Naive thymus-derived CD4-positive, alpha-beta T cell (primary cell): ENCODE results near the gene FAM13A. TPM values are rescaled to one million over a fixed set of nuclear protein-coding genes. Genes with fewer than 3 reads are reported as not detected.
A peak's percentile ranks its signal among the peaks of the same experiment; 100 is the strongest.

Experiments used
- ATAC-seq: fragments of 150-1000 bp; cut with Tn5 transposase; 2 replicates; pipeline ENCODE4 v1.10.0; 2021; ENCODE audit warnings: mild to moderate bottlenecking, moderate library complexity
- CTCF ChIA-PET: fragments of 350-600 bp; sonication (Branson Sonifier 250); formaldehyde crosslinking; loops from one replicate; lab custom pipeline; 2021; ENCODE audit warnings: antibody characterized with exemption; lab: Charles Lee
- POLR2A ChIA-PET: fragments of 350-600 bp; sonication (Branson Sonifier 250); formaldehyde crosslinking; loops from one replicate; lab custom pipeline; 2021; ENCODE audit warnings: antibody characterized with exemption, inconsistent platforms; lab: Charles Lee
- DNase-seq, 9 donors: peaks; one replicate each; pipeline versions ENCODE4 v3.0.0 to v3.0.0-alpha.2; 2020 to 2022; ENCODE audit warnings: mixed read lengths in 1 of 9
- H3K27ac ChIP-seq: one replicate; pipeline ENCODE4 v1.7.0; 2013; ENCODE audit warnings: mild to moderate bottlenecking, low read depth, low read length, moderate library complexity
- H3K27me3 ChIP-seq, 2 donors: one replicate each; pipeline ENCODE4 v1.7.0; 2013; ENCODE audit warnings: low read length in 2 of 2, mild to moderate bottlenecking in 2 of 2, moderate library complexity in 2 of 2; ENCODE audit not compliant: control insufficient read depth in 2 of 2, insufficient read depth in 2 of 2
- H3K36me3 ChIP-seq, 3 experiments: 1 replicate in 2 of 3; 2 replicates in 1 of 3; pipeline ENCODE4 v1.7.0; 2013; ENCODE audit warnings: low read length in 3 of 3, mild to moderate bottlenecking in 3 of 3, moderate library complexity in 1 of 3; ENCODE audit not compliant: insufficient read depth in 3 of 3, control insufficient read depth in 2 of 3
- H3K4me1 ChIP-seq, 2 donors: one replicate each; pipeline ENCODE4 v1.7.0; 2013; ENCODE audit warnings: low read length in 2 of 2, mild to moderate bottlenecking in 2 of 2, moderate library complexity in 1 of 2; ENCODE audit not compliant: control insufficient read depth in 2 of 2, insufficient read depth in 2 of 2
- H3K4me3 ChIP-seq: 2 replicates; pipeline ENCODE4 v1.7.0; 2013; ENCODE audit warnings: mild to moderate bottlenecking, low read length
- H3K9me3 ChIP-seq, 3 experiments: 1 replicate in 2 of 3; 2 replicates in 1 of 3; pipeline ENCODE4 v1.7.0; 2013; ENCODE audit warnings: low read length in 3 of 3; ENCODE audit not compliant: control insufficient read depth in 2 of 3
- H3K27ac Mint-ChIP-seq, 9 donors: one replicate each; pipeline ENCODE4 v1.8.0; 2020 to 2022; ENCODE audit warnings: mixed read lengths in 9 of 9, mild to moderate bottlenecking in 8 of 9, moderate library complexity in 5 of 9, inconsistent platforms in 2 of 9
- H3K27me3 Mint-ChIP-seq, 5 donors: one replicate each; pipeline ENCODE4 v1.8.0; 2021 to 2022; ENCODE audit warnings: mixed read lengths in 5 of 5, mild to moderate bottlenecking in 1 of 5
- H3K36me3 Mint-ChIP-seq, 5 donors: one replicate each; pipeline ENCODE4 v1.8.0; 2020 to 2022; ENCODE audit warnings: mixed read lengths in 5 of 5, mild to moderate bottlenecking in 3 of 5, inconsistent platforms in 1 of 5
- H3K4me1 Mint-ChIP-seq, 7 donors: one replicate each; pipeline ENCODE4 v1.8.0; 2020 to 2022; ENCODE audit warnings: mixed read lengths in 7 of 7, mild to moderate bottlenecking in 3 of 7, inconsistent platforms in 1 of 7
- H3K4me3 Mint-ChIP-seq, 10 donors: one replicate each; pipeline ENCODE4 v1.8.0; 2020 to 2022; ENCODE audit warnings: mild to moderate bottlenecking in 10 of 10, mixed read lengths in 10 of 10, moderate library complexity in 6 of 10, inconsistent platforms in 2 of 10
- H3K9me3 Mint-ChIP-seq, 11 donors: one replicate each; pipeline ENCODE4 v1.8.0; 2020 to 2022; ENCODE audit warnings: mixed read lengths in 11 of 11, mild to moderate bottlenecking in 4 of 11, inconsistent platforms in 1 of 11, moderate library complexity in 1 of 11
- intact Hi-C, 2 donors: fragments of 100-400 bp; cut with micrococcal nuclease; formaldehyde crosslinking; loops; one replicate each; pipeline ENCODE4 v1.15.1; 2023
- polyA plus RNA-seq, 2 donors: library from polyadenylated mRNA; unstranded; fragments of 300-500 nt; fragmentation: Illumina TruSeq; gene quantifications; one replicate each; pipeline ENCODE4 v1.2.3, GENCODE V29; 2021
- total RNA-seq, 6 experiments: library from RNA in 5 of 6; stranded (reverse) in 5 of 6; gene quantifications; 1 replicate in 5 of 6; 2 replicates in 1 of 6; pipeline ENCODE4 v1.2.3 and lab custom pipeline; 2021 to 2026

FAM13A gene
- total and polyA plus RNA-seq, 7 experiments from 2014 or later, result 4.5 to 60.4 (median 10.2) TPM

GRCh38 chr4:88757776-88758175, 299.2 kb downstream of the FAM13A start:
- intact Hi-C loops, result no loop called here
- Mint-ChIP-seq H3K27ac (peak overlapping the region in 1 of 9 donors; percentile 2), H3K27me3 (no peaks in the 10 kb centered on the region), H3K4me1 (peaks cover 0 to 4% (median 0%) of the 10 kb centered on the region in 7 donors), H3K9me3 (no peaks in the 10 kb centered on the region), H3K4me3 (no peak overlapping the region), H3K36me3 (peaks cover 0 to 24% (median 11%) of the 10 kb centered on the region in 5 donors)
- H3K27me3 ChIP-seq, result no peaks in the 10 kb centered on the region
- DNase-seq (no peak), ATAC-seq (no peak)
- no peak overlapping the region for H3K27ac ChIP-seq
- ChIA-PET CTCF (no interaction called here), POLR2A (interaction anchor here (0.6 to 1.2 kb wide), 2 partner anchors 35 to 1486 kb away, joined by 3 read pairs; no protein-coding TSS in a partner anchor)
- no peaks in the 10 kb centered on the region for H3K9me3 ChIP-seq
- peaks cover 0 to 30% (median 0%) of the 10 kb centered on the region in 3 experiments for H3K36me3 ChIP-seq
- H3K4me1 ChIP-seq, result no peaks in the 10 kb centered on the region
- H3K4me3 ChIP-seq, result no peak overlapping the region

DNA sequence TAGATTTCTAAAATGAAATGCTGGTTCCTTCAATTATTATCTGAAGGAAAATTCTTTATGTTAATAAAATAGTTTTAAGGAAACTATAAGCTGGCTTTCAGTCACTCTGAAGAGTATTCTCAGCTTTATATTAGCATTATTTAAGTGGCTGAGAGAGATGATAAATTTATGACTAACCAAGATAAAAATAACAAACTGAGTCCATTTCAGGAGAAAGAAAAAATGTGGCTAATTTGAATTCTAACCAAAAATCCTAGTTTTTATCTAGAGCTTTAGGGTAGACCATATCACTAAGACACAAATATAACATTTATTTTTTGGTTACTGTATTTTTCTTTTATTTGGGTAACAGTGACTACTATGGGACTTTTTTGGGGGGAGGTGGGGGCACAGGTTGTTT, 299.9 kb downstream of the FAM13A start:
- ChIA-PET CTCF (interaction anchor here (0.5 to 0.6 kb wide), 2 partner anchors 218 to 230 kb away, joined by 3 read pairs; no protein-coding TSS in a partner anchor), POLR2A (interaction anchor here (0.7 to 1.2 kb wide), 2 partner anchors 9 to 34 kb away, joined by 3 to 4 read pairs; no protein-coding TSS in a partner anchor)
- no peaks in the 10 kb centered on the region for H3K27me3 Mint-ChIP-seq
- no peak for ATAC-seq
- Histone ChIP-seq H3K27me3 (no peaks in the 10 kb centered on the region), H3K27ac (no peak overlapping the region), H3K36me3 (peaks cover 0 to 30% (median 0%) of the 10 kb centered on the region in 3 experiments), H3K9me3 (no peaks in the 10 kb centered on the region), H3K4me1 (no peaks in the 10 kb centered on the region), H3K4me3 (no peak overlapping the region)
- no peak overlapping the region for H3K4me3 Mint-ChIP-seq
- no peak overlapping the region for H3K27ac Mint-ChIP-seq
- DNase-seq, result no peak
- intact Hi-C loops, result no loop called here
- peaks cover 0 to 4% (median 0%) of the 10 kb centered on the region in 7 donors for H3K4me1 Mint-ChIP-seq
- H3K9me3 Mint-ChIP-seq, result no peaks in the 10 kb centered on the region
- peaks cover 0 to 27% (median 14%) of the 10 kb centered on the region in 5 donors for H3K36me3 Mint-ChIP-seq

DNA sequence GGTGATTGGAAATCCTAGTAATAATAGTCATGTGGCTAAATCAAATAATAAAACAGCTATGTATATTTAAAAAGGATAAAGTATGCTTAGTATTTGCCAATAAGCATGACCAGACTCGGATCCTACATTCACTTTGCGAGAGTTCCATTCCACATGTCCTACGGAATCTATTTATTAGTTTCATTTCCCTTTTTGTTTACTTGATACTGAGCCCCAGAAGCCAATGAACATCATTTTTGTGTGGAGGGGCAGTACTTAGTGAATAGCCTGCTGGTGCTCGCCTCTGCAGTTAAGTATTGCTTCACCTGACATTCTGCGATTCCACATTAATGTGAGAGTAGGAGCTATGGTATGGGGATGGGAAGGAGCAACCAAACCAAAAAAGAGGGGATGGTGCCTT, 300.8 kb downstream of the FAM13A start:
- ATAC-seq (no peak), DNase-seq (no peak)
- Mint-ChIP-seq H3K27me3 (no peaks in the 10 kb centered on the region), H3K4me3 (no peak overlapping the region), H3K27ac (peak overlapping the region in 2 of 9 donors; percentile 17 to 46), H3K4me1 (peaks cover 0 to 2% (median 0%) of the 10 kb centered on the region in 7 donors), H3K9me3 (no peaks in the 10 kb centered on the region), H3K36me3 (peaks cover 0 to 27% (median 9%) of the 10 kb centered on the region in 5 donors)
- H3K4me1 ChIP-seq, result no peaks in the 10 kb centered on the region
- intact Hi-C loops, result no loop called here
- H3K27ac ChIP-seq, result no peak overlapping the region
- H3K9me3 ChIP-seq, result no peaks in the 10 kb centered on the region
- ChIA-PET POLR2A (no interaction called here), CTCF (no interaction called here)
- H3K4me3 ChIP-seq, result no peak overlapping the region
- H3K36me3 ChIP-seq, result peaks cover 0 to 32% (median 0%) of the 10 kb centered on the region in 3 experiments
- no peaks in the 10 kb centered on the region for H3K27me3 ChIP-seq

- no peak for DNase-seq
- ATAC-seq, result no peak
- intact Hi-C loops, result no loop called here
These were observed 301.5 kb downstream of the FAM13A start for GRCh38 chr4:88755454-88755853.

DNA sequence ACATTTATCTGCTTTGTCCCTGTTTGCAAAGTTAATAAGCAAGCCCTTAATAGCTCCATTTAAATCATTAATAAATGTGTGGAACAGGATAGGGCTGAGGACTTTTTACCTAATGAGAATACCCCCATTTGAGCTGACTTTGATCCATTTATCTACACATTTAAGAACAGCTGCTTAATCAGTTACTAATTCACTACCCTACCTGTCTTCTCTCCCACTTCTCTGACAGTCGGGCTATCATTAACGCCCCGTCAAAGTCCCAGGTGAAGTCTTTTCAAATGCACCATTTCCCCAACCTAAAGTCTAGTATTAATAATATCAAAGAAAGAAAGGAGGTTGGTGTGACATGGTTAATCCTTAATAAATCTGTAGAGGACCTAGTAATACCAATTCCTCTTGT, 302.2 kb downstream of the FAM13A start:
- Histone ChIP-seq H3K27ac (no peak overlapping the region), H3K9me3 (no peaks in the 10 kb centered on the region), H3K4me3 (no peak overlapping the region), H3K36me3 (peaks cover 0 to 42% (median 0%) of the 10 kb centered on the region in 3 experiments), H3K27me3 (no peaks in the 10 kb centered on the region), H3K4me1 (no peaks in the 10 kb centered on the region)
- Mint-ChIP-seq H3K36me3 (peaks cover 0 to 34% (median 12%) of the 10 kb centered on the region in 5 donors), H3K27me3 (no peaks in the 10 kb centered on the region), H3K4me1 (no peaks in the 10 kb centered on the region), H3K9me3 (no peaks in the 10 kb centered on the region), H3K27ac (no peak overlapping the region), H3K4me3 (no peak overlapping the region)
- ChIA-PET CTCF (no interaction called here), POLR2A (no interaction called here)
- DNase-seq, result no peak
- intact Hi-C loops, result no loop called here
- no peak for ATAC-seq

More at GRCh38 chr4:88755454-88755853, 301.5 kb downstream of the FAM13A start:
- Mint-ChIP-seq H3K4me3 (no peak overlapping the region), H3K9me3 (no peaks in the 10 kb centered on the region), H3K36me3 (peaks cover 0 to 27% (median 7%) of the 10 kb centered on the region in 5 donors), H3K4me1 (no peaks in the 10 kb centered on the region), H3K27me3 (no peaks in the 10 kb centered on the region), H3K27ac (no peak overlapping the region)
- no peaks in the 10 kb centered on the region for H3K27me3 ChIP-seq
- H3K27ac ChIP-seq, result no peak overlapping the region
- no peaks in the 10 kb centered on the region for H3K4me1 ChIP-seq
- H3K36me3 ChIP-seq, result peaks cover 0 to 36% (median 0%) of the 10 kb centered on the region in 3 experiments
- ChIA-PET CTCF (no interaction called here), POLR2A (no interaction called here)
- H3K9me3 ChIP-seq, result no peaks in the 10 kb centered on the region
- H3K4me3 ChIP-seq, result no peak overlapping the region

DNA sequence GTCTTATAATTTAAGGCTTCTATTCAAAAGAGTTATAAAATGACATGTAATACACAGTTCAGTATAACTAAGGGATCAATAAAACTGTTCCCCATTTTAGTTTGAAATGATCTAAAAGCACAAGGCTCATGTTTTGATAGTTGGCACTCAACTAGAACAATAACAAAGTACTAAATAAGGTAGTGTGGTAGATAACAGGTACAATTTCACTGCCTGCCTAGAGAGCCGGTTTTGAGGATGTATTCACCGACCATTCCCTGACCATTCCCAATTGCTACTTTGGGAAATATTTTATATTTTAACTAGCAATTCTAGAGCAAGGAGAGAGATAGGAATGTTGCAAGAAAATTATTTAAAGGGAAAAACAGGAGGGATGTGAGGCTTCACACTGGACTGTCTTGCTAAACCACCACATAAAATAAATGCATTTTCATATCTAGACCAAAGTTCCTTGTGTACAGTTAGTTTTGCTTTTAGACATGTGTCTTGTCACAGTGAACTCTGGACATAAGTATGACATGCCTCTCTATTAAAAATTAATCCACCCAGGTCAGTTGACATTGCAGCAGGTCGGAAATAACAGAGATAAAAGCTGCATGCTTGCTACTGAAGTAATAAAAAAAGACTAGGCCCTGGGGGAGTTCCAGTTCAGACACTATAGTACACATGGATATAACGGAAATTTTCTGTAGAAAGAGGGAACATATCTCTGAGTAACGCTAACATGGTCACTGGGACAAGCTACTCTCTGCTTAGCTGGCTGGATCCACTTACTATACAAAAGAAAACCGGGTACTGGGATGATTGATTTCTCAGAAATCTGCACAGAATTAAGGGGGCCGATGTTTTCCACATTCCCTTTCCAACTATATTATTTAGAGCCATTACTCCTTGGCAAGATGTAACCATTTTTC, 303.1 kb downstream of the FAM13A start:
- Mint-ChIP-seq H3K27me3 (no peaks in the 10 kb centered on the region), H3K4me1 (no peaks in the 10 kb centered on the region), H3K36me3 (peaks cover 0 to 35% (median 18%) of the 10 kb centered on the region in 5 donors), H3K4me3 (no peak overlapping the region), H3K27ac (peak overlapping the region in 1 of 9 donors; percentile 36), H3K9me3 (no peaks in the 10 kb centered on the region)
- Histone ChIP-seq H3K4me3 (no peak overlapping the region), H3K27me3 (no peaks in the 10 kb centered on the region), H3K27ac (no peak overlapping the region), H3K4me1 (no peaks in the 10 kb centered on the region), H3K36me3 (peaks cover 0 to 47% (median 0%) of the 10 kb centered on the region in 3 experiments), H3K9me3 (no peaks in the 10 kb centered on the region)
- DNase-seq (no peak), ATAC-seq (no peak)
- CTCF ChIA-PET, result interaction anchor here (0.9 kb wide), 1 partner anchor 49 kb away, joined by 4 read pairs; no protein-coding TSS in a partner anchor
- intact Hi-C loops, result no loop called here
- POLR2A ChIA-PET, result no interaction called here
